ENCODE data around the gene ATP2C2. TPM values are rescaled to one million over a fixed set of nuclear protein-coding genes. Genes with fewer than 3 reads are reported as not detected.

Gene ATP2C2
- total and polyA plus RNA-seq, 4 donors = 21.3 to 96.8 (median 37.5) TPM

DNA sequence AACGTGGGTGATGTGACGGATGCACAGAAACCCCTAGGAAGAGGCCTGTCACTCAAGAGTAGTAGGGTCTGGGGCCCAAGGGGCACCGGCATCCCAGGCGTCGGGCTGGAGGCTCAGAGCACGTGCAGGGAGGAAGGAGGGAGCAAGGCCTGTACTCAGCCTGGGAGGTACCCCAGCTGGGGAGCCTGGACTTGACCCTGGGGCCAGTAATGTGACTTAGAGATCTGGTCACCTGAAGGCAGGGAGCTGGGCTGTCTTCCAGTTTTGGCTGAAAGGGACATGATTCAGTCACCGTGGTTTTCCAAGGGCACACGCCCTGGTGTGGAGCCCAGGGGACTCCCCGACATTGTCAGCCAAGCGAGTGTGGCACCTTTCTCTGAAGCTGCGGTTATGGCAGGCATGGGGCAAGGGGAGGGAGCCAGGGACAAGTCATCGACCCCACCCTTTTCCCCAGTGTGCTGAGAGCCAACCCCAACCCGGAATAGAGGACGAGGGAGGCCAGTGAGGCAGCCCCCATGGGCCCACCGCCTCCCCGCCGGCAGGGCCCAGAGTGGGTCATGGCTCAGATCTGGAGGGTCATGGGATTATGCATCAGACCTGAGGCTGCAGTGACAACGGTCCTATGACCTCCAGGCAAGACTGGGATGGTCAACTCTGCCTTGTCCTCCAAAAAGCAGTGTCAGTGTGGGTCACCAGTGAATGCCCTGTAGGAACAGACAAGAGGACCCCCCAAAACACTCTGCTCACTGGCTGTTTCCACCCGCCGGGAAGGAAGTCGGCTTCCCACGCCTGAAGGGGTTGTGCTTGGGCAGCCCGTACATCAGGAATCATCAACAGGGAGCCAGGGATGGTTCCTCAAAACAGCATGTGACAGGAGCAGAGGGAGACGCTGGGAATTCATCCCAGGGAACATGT, 94.2 kb downstream of the ATP2C2 start:
- H3K9me3 ChIP-seq (ENCODE audit: control insufficient read depth in 4 of 4, insufficient read depth in 3 of 4, low read length in 3 of 4) = peaks cover 0 to 3% (median 2%) of the 10 kb centered on the region in 4 donors
- 84% methylated on average over 23 to 24 of the region's 24 CpGs for WGBS, 2 donors

GRCh38 chr16:84463221-84463620, 94.9 kb downstream of the ATP2C2 start:
- no peak for DNase-seq
- TF ChIP-seq, protein P1, sequence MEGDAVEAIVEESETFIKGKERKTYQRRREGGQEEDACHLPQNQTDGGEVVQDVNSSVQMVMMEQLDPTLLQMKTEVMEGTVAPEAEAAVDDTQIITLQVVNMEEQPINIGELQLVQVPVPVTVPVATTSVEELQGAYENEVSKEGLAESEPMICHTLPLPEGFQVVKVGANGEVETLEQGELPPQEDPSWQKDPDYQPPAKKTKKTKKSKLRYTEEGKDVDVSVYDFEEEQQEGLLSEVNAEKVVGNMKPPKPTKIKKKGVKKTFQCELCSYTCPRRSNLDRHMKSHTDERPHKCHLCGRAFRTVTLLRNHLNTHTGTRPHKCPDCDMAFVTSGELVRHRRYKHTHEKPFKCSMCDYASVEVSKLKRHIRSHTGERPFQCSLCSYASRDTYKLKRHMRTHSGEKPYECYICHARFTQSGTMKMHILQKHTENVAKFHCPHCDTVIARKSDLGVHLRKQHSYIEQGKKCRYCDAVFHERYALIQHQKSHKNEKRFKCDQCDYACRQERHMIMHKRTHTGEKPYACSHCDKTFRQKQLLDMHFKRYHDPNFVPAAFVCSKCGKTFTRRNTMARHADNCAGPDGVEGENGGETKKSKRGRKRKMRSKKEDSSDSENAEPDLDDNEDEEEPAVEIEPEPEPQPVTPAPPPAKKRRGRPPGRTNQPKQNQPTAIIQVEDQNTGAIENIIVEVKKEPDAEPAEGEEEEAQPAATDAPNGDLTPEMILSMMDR (IDR thresholded peaks at IDR 0.05; ENCODE audit: control extremely low read depth, extremely low read depth) = no peak
- Histone ChIP-seq H3K9me3 (ENCODE audit: control insufficient read depth in 4 of 4, insufficient read depth in 3 of 4, low read length in 3 of 4) (peaks cover 0 to 6% (median 3%) of the 10 kb centered on the region in 4 donors), H3K9ac (ENCODE audit: insufficient read depth in 1 of 2, low read length in 2 of 2) (no peak overlapping the region), H3K36me3 (ENCODE audit: control insufficient read depth in 4 of 4, insufficient read depth in 4 of 4, low read length in 4 of 4) (peaks cover 0 to 24% (median 8%) of the 10 kb centered on the region in 4 donors), H3K27ac (ENCODE audit: low read depth in 1 of 2, low read length in 1 of 2) (no peak overlapping the region), H3K4me1 (ENCODE audit: control insufficient read depth in 5 of 5, insufficient read depth in 5 of 5, low read length in 5 of 5) (no peaks in the 10 kb centered on the region), H3K4me3 (no peak overlapping the region), H3K27me3 (ENCODE audit: control insufficient read depth in 3 of 3, insufficient read depth in 3 of 3, low read length in 2 of 3) (no peaks in the 10 kb centered on the region)
- WGBS, 2 donors = 89 to 90% methylated on average over 7 of the region's 7 CpGs
- no peak for ATAC-seq (ENCODE audit: insufficient read depth, low FRiP score)

More for the DNA sequence above, 94.2 kb downstream of the ATP2C2 start:
- no peak overlapping the region for H3K4me3 ChIP-seq
- no peaks in the 10 kb centered on the region for H3K4me1 ChIP-seq (ENCODE audit: control insufficient read depth in 5 of 5, insufficient read depth in 5 of 5, low read length in 5 of 5)
- H3K36me3 ChIP-seq (ENCODE audit: control insufficient read depth in 4 of 4, insufficient read depth in 4 of 4, low read length in 4 of 4) = peaks cover 0 to 24% (median 4%) of the 10 kb centered on the region in 4 donors
- no peaks in the 10 kb centered on the region for H3K27me3 ChIP-seq (ENCODE audit: control insufficient read depth in 3 of 3, insufficient read depth in 3 of 3, low read length in 2 of 3)
- H3K27ac ChIP-seq (ENCODE audit: low read depth in 1 of 2, low read length in 1 of 2) = no peak overlapping the region
- no peak for ATAC-seq (ENCODE audit: insufficient read depth, low FRiP score)
- no peak for DNase-seq
- TF ChIP-seq, protein P1 (IDR thresholded peaks at IDR 0.05; ENCODE audit: control extremely low read depth, extremely low read depth) = no peak
- H3K9ac ChIP-seq (ENCODE audit: insufficient read depth in 1 of 2, low read length in 2 of 2) = no peak overlapping the region

GRCh38 chr16:84464116-84464515, 95.8 kb downstream of the ATP2C2 start:
- Histone ChIP-seq H3K4me1 (ENCODE audit: control insufficient read depth in 5 of 5, insufficient read depth in 5 of 5, low read length in 5 of 5) (no peaks in the 10 kb centered on the region), H3K27ac (ENCODE audit: low read depth in 1 of 2, low read length in 1 of 2) (no peak overlapping the region), H3K4me3 (no peak overlapping the region), H3K9me3 (ENCODE audit: control insufficient read depth in 4 of 4, insufficient read depth in 3 of 4, low read length in 3 of 4) (peaks cover 0 to 6% (median 3%) of the 10 kb centered on the region in 4 donors), H3K36me3 (ENCODE audit: control insufficient read depth in 4 of 4, insufficient read depth in 4 of 4, low read length in 4 of 4) (peaks cover 0 to 23% (median 8%) of the 10 kb centered on the region in 4 donors), H3K27me3 (ENCODE audit: control insufficient read depth in 3 of 3, insufficient read depth in 3 of 3, low read length in 2 of 3) (no peaks in the 10 kb centered on the region), H3K9ac (ENCODE audit: insufficient read depth in 1 of 2, low read length in 2 of 2) (no peak overlapping the region)
- no peak for DNase-seq
- no peak for ATAC-seq (ENCODE audit: insufficient read depth, low FRiP score)
- 83 to 86% methylated on average over 6 of the region's 6 CpGs for WGBS, 2 donors
- TF ChIP-seq, protein P1 (IDR thresholded peaks at IDR 0.05; ENCODE audit: control extremely low read depth, extremely low read depth) = no peak
